PC-3 (cell line): ENCODE measurements around the gene ACIN1.

Source experiments
- EZH2 ChIP-seq: fragments of 300-600 bp; sonication (generic); IDR thresholded peaks from one replicate; pipeline ENCODE4 v1.6.1; 2017; ENCODE audit warnings: antibody characterized with exemption, mild to moderate bottlenecking, low read length; ENCODE audit not compliant: unreplicated experiment
- EZH2phosphoT487 ChIP-seq: fragments of 300-600 bp; sonication (generic); IDR thresholded peaks from 2 replicates; pipeline ENCODE4 v1.6.1; 2018; ENCODE audit warnings: mild to moderate bottlenecking, antibody characterized with exemption, low read length, borderline replicate concordance
- TF ChIP-seq, protein P1 (sequence below): fragments of 300-600 bp; sonication (generic); conservative IDR thresholded peaks from 2 replicates; pipeline ENCODE4 v1.5.1; 2017; ENCODE audit warnings: antibody characterized with exemption, low read depth, mild to moderate bottlenecking, low read length

DNA sequence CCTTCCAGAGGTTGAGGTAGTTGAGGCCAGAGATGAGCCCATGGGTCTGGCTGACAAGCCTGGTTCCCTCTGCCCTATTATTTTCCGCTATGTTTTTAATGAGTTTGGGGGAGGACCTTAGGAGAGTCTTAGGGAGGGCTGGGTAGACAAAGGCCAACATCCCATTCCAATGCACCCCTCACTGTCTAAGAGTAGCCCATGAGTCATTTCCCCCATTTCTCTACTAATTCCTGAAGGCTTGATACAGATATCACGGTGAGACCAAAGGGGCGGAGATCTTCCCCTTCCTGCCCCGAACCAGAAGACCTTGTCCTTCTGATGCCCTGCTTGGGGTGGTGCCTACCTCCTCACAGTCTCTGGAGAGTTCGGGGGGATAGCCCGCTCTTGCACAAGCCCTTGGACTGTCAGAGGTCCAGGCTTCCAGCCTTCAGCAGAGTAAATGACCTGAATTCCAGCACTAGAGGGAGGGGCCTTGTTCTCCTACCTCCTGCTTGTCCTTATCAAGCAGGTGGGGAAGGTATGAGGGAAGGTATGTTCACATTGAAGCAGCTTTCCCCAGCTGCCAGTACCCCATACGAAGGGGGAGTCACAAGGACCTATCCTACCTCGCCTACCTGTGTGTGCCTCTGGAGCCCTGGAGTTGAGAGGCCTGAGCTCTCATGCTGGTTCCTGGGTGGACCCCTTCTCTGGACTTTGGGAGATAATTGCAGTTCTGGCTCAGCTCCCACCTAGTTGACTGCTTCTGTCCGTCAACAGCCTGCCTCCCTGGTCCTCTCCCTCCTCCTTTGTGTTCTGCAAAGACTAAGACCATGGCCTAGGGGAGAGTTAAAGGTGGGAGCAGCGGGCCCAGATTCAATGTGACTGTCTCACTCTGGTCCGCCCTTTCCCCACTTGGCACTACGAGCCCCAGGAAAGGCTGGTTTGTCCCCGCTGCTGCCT lies 49.2 kb downstream of the ACIN1 start:
- TF ChIP-seq, protein P1, sequence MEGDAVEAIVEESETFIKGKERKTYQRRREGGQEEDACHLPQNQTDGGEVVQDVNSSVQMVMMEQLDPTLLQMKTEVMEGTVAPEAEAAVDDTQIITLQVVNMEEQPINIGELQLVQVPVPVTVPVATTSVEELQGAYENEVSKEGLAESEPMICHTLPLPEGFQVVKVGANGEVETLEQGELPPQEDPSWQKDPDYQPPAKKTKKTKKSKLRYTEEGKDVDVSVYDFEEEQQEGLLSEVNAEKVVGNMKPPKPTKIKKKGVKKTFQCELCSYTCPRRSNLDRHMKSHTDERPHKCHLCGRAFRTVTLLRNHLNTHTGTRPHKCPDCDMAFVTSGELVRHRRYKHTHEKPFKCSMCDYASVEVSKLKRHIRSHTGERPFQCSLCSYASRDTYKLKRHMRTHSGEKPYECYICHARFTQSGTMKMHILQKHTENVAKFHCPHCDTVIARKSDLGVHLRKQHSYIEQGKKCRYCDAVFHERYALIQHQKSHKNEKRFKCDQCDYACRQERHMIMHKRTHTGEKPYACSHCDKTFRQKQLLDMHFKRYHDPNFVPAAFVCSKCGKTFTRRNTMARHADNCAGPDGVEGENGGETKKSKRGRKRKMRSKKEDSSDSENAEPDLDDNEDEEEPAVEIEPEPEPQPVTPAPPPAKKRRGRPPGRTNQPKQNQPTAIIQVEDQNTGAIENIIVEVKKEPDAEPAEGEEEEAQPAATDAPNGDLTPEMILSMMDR: no peak
- TF ChIP-seq EZH2phosphoT487: no peak
- no peak for TF ChIP-seq EZH2
